Measurements from ENCODE around the gene DERL3. TPM values are rescaled to one million over a fixed set of nuclear protein-coding genes. Genes with fewer than 3 reads are reported as not detected.

The DERL3 gene
- total RNA-seq, 1 experiment from 2014 or later, result 12.5 TPM

- no peak for TF ChIP-seq ZNF232 (CRISPR knock-in tag; IDR thresholded peaks at IDR 0.05)
- TF ChIP-seq CREM (CRISPR knock-in tag; IDR thresholded peaks at IDR 0.05), result peak; percentile 61; the same call in 1 of the 2 replicates
- TF ChIP-seq ZNF281 (CRISPR knock-in tag; IDR thresholded peaks at IDR 0.05), result no peak
Observed at GRCh38 chr22:23786752-23787599, 51.8 kb downstream of the DERL3 start, which contains the start of gene SMARCB1 (continued).

DNA sequence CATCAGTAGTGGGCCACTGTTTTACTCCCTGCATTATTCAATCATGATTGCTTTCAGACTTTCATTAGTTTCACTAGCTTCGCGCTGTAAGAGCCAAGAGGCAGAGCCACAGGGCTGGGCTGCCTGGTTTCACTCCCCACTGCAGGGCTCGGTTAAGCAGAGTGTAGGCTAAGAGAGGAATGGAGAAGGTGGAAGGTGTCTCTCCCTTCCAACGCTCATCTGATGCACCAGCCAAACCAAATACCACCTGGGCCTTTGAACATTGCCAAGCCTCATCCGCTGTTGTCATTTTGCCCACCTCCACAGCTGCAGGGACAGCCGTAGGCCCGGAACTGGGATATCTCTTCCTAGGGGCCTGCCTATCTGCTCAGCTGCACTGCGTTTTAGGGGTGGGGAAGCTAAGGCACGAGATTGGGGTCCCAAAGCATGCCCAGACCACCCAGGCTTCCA lies 52.5 kb downstream of the DERL3 start:
- H3K27ac Mint-ChIP-seq, result peak overlapping the region; percentile 98
- no peaks in the 10 kb centered on the region for H3K27me3 Mint-ChIP-seq (ENCODE audit: low read depth)
- DNase-seq (ENCODE audit: low spot score) (no peak), ATAC-seq (no peak)
- POLR2A ChIA-PET, result interaction anchor here (1.0 kb wide), 1 partner anchor 17 kb away, joined by 3 read pairs; no protein-coding TSS in a partner anchor
- peaks cover 30% of the 10 kb centered on the region for H3K4me1 Mint-ChIP-seq
- TF ChIP-seq ZNF281 (CRISPR knock-in tag; IDR thresholded peaks at IDR 0.05) (no peak), FOXJ3 (CRISPR knock-in tag; IDR thresholded peaks at IDR 0.05; ENCODE audit: borderline replicate concordance) (no peak), ZNF317 (CRISPR knock-in tag; IDR thresholded peaks at IDR 0.05; ENCODE audit: borderline replicate concordance, low read depth) (no peak), NFYB (CRISPR knock-in tag; conservative IDR thresholded peaks at IDR 0.05; ENCODE audit: low read depth) (no peak), KAT7 (CRISPR knock-in tag; IDR thresholded peaks at IDR 0.05; ENCODE audit: borderline replicate concordance) (no peak), TCF7 (CRISPR knock-in tag; IDR thresholded peaks at IDR 0.05; ENCODE audit: low read depth) (no peak)
- TF ChIP-seq, protein P1, sequence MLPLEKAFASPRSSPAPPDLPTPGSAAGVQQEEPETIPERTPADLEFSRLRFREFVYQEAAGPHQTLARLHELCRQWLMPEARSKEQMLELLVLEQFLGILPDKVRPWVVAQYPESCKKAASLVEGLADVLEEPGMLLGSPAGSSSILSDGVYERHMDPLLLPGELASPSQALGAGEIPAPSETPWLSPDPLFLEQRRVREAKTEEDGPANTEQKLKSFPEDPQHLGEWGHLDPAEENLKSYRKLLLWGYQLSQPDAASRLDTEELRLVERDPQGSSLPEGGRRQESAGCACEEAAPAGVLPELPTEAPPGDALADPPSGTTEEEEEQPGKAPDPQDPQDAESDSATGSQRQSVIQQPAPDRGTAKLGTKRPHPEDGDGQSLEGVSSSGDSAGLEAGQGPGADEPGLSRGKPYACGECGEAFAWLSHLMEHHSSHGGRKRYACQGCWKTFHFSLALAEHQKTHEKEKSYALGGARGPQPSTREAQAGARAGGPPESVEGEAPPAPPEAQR (CRISPR knock-in tag; IDR thresholded peaks at IDR 0.05), result no peak
- TF ChIP-seq, protein P2, sequence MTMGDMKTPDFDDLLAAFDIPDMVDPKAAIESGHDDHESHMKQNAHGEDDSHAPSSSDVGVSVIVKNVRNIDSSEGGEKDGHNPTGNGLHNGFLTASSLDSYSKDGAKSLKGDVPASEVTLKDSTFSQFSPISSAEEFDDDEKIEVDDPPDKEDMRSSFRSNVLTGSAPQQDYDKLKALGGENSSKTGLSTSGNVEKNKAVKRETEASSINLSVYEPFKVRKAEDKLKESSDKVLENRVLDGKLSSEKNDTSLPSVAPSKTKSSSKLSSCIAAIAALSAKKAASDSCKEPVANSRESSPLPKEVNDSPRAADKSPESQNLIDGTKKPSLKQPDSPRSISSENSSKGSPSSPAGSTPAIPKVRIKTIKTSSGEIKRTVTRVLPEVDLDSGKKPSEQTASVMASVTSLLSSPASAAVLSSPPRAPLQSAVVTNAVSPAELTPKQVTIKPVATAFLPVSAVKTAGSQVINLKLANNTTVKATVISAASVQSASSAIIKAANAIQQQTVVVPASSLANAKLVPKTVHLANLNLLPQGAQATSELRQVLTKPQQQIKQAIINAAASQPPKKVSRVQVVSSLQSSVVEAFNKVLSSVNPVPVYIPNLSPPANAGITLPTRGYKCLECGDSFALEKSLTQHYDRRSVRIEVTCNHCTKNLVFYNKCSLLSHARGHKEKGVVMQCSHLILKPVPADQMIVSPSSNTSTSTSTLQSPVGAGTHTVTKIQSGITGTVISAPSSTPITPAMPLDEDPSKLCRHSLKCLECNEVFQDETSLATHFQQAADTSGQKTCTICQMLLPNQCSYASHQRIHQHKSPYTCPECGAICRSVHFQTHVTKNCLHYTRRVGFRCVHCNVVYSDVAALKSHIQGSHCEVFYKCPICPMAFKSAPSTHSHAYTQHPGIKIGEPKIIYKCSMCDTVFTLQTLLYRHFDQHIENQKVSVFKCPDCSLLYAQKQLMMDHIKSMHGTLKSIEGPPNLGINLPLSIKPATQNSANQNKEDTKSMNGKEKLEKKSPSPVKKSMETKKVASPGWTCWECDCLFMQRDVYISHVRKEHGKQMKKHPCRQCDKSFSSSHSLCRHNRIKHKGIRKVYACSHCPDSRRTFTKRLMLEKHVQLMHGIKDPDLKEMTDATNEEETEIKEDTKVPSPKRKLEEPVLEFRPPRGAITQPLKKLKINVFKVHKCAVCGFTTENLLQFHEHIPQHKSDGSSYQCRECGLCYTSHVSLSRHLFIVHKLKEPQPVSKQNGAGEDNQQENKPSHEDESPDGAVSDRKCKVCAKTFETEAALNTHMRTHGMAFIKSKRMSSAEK (CRISPR knock-in tag; IDR thresholded peaks at IDR 0.05; ENCODE audit: borderline replicate concordance), result no peak
- H3K9me3 Mint-ChIP-seq, result no peaks in the 10 kb centered on the region
- peaks cover 9% of the 10 kb centered on the region; the same call in 1 of the 2 replicates for H3K36me3 Mint-ChIP-seq
- H3K4me3 Mint-ChIP-seq, result peak overlapping the region; percentile 89
- CTCF ChIA-PET, result interaction anchor here (0.6 to 1.7 kb wide), 6 partner anchors 9 to 63 kb away, joined by 3 to 5 read pairs (median 3); partner anchors contain the start of genes CHCHD10 and MMP11

Other genes with a start within 250 kb of the DERL3 start
- 0.21 to 0.32 TPM (median 0.26 TPM) in 3 replicates for gene DRICH1, start 206.7 kb downstream of the DERL3 start, total RNA-seq (2021)
- gene RGL4, start 148.0 kb downstream of the DERL3 start, total RNA-seq (2021), result 0.05 TPM in 1 of 3 replicates, not detected in the others
- gene ZNF70, start 87.9 kb downstream of the DERL3 start, total RNA-seq (2021), result 3.3 to 3.6 TPM (median 3.3 TPM) in 3 replicates
- 0.81 to 1.3 TPM (median 0.87 TPM) in 3 replicates for gene VPREB3, start 84.6 kb downstream of the DERL3 start, total RNA-seq (2021)
- 2.7 to 3.6 TPM (median 3.5 TPM) in 3 replicates for gene C22orf15, start 76.0 kb downstream of the DERL3 start, total RNA-seq (2021)
- gene CHCHD10, start 71.0 kb downstream of the DERL3 start, total RNA-seq (2021), result 170 to 198 TPM (median 171 TPM) in 3 replicates
- 14.5 to 16.5 TPM (median 16.2 TPM) in 3 replicates for gene MMP11, start 66.2 kb downstream of the DERL3 start, total RNA-seq (2021)
- gene SMARCB1, start 52.0 kb downstream of the DERL3 start, total RNA-seq (2021), result 135 to 149 TPM (median 146 TPM) in 3 replicates
- 17.2 to 21.1 TPM (median 19.9 TPM) in 3 replicates for gene SLC2A11, start 18.9 kb upstream of the DERL3 start, total RNA-seq (2021)
- 1,424 to 1,978 TPM (median 1,885 TPM) in 3 replicates for gene MIF, start 55.4 kb upstream of the DERL3 start, total RNA-seq (2021)
- gene GSTT2B, start 122.2 kb upstream of the DERL3 start, total RNA-seq (2021), result 16.6 to 23.2 TPM (median 19.8 TPM) in 3 replicates
- gene DDTL, start 127.9 kb upstream of the DERL3 start, total RNA-seq (2021), result 3.6 to 5.8 TPM (median 3.6 TPM) in 3 replicates
- 194 to 238 TPM (median 205 TPM) in 3 replicates for gene DDT, start 135.4 kb upstream of the DERL3 start, total RNA-seq (2021)
- gene GSTT2, start 141.1 kb upstream of the DERL3 start, total RNA-seq (2021), result 0.50 to 1.2 TPM (median 1.1 TPM) in 3 replicates
- not detected in 3 replicates for gene GSTT4, start 166.4 kb upstream of the DERL3 start, total RNA-seq (2021)
- gene CABIN1, start 172.3 kb upstream of the DERL3 start, total RNA-seq (2021), result 72.5 to 79.2 TPM (median 79.0 TPM) in 3 replicates

Data from WTC11 (cell line).